HCT116 (cell line): Measurements from ENCODE around the gene STARD8. TPM values are rescaled to one million over a fixed set of nuclear protein-coding genes. Genes with fewer than 3 reads are reported as not detected.

Experiments
- ATAC-seq: fragments of 200-7000 bp; cut with Tn5 transposase; 2 replicates; pipeline ENCODE4 v1.9.1; 2020; ENCODE audit warnings: mild to moderate bottlenecking, moderate library complexity
- BruUV-seq: library from RNA; stranded (reverse); fragments of 400-500 nt; replicated peaks from 2 replicates; lab custom pipeline; 2021; lab: Mats Ljungman, UMichigan
- CTCF ChIA-PET: fragments of 300-600 bp; sonication (Branson Sonifier 250); formaldehyde crosslinking; loops from one replicate; lab custom pipeline; 2021; ENCODE audit warnings: antibody characterized with exemption; lab: Charles Lee
- POLR2A ChIA-PET: fragments of 300-600, 350-600 bp; sonication (Branson Sonifier 250); formaldehyde crosslinking; loops from one replicate; lab custom pipeline; 2021; ENCODE audit warnings: antibody characterized with exemption; lab: Charles Lee
- RAD21 ChIA-PET, 2 experiments: fragments of 300-600 bp; sonication (Branson Sonifier 250); formaldehyde crosslinking; loops; one replicate each; lab custom pipeline; 2023; ENCODE audit warnings: low total read pairs in 2 of 2; ENCODE audit not compliant: uncharacterized antibody in 2 of 2, unreplicated experiment in 2 of 2, low non-redundant PET in 1 of 2; lab: Charles Lee
- DNase-seq: peaks from one replicate; pipeline ENCODE4 v3.0.0-alpha.2; 2010; ENCODE audit warnings: low read depth, low spot score
- H2AFZ ChIP-seq: fragments of 200-600 bp; shearing (Covaris generic), sonication (generic); 2 replicates; pipeline ENCODE4 v1.6.1; 2017; ENCODE audit warnings: low read depth, mixed run types, mixed read lengths, antibody characterized with exemption, low read length; ENCODE audit not compliant: poor library complexity, severe bottlenecking
- H3K27ac ChIP-seq: 2 replicates; pipeline ENCODE4 v1.5.1; 2012; ENCODE audit warnings: low read depth, low read length
- H3K27me3 ChIP-seq: fragments of 200-600 bp; sonication (generic); 2 replicates; pipeline ENCODE4 v1.6.1; 2016; ENCODE audit warnings: mixed run types, low read length, mixed read lengths; ENCODE audit not compliant: insufficient read depth
- H3K36me3 ChIP-seq, 2 experiments: fragments of 200-500 bp in 1 of 2; fragments of 200-600 bp in 1 of 2; sonication (Bioruptor generic) in 1 of 2; sonication (generic) in 1 of 2; 2 replicates each; pipeline versions ENCODE4 v1.5.1 to v1.6.1; 2014 to 2016; ENCODE audit warnings: low read length in 2 of 2, inconsistent platforms in 1 of 2, mixed read lengths in 1 of 2, mixed run types in 1 of 2; ENCODE audit not compliant: insufficient read depth in 2 of 2, control insufficient read depth in 1 of 2
- H3K4me1 ChIP-seq, 2 experiments: fragments of 200-600 bp in 1 of 2; sonication (generic) in 1 of 2; 2 replicates each; pipeline versions ENCODE4 v1.5.1 to v1.6.1; 2012 to 2017; ENCODE audit warnings: low read length in 2 of 2, inconsistent platforms in 1 of 2, mild to moderate bottlenecking in 1 of 2, mixed read lengths in 1 of 2, mixed run types in 1 of 2, moderate library complexity in 1 of 2; ENCODE audit not compliant: insufficient read depth in 2 of 2, control insufficient read depth in 1 of 2
- H3K4me2 ChIP-seq: fragments of 200-600 bp; sonication (generic); 2 replicates; pipeline ENCODE4 v1.6.1; 2017; ENCODE audit warnings: mixed run types, low read length, mixed read lengths
- H3K4me3 ChIP-seq, 2 experiments: fragments of 200-600 bp in 1 of 2; sonication (generic) in 1 of 2; replicated peaks in 1 of 2; 2 replicates each; pipeline ENCODE4 v1.5.1; 2011 to 2016; ENCODE audit warnings: low read length in 2 of 2, control low read depth in 1 of 2, low read depth in 1 of 2, mild to moderate bottlenecking in 1 of 2, mixed read lengths in 1 of 2, mixed run types in 1 of 2
- H3K79me2 ChIP-seq: fragments of 200-600 bp; sonication (generic); 2 replicates; pipeline ENCODE4 v1.6.1; 2017; ENCODE audit warnings: mild to moderate bottlenecking, mixed run types, low read length, moderate library complexity, mixed read lengths; ENCODE audit not compliant: insufficient read depth
- H3K9ac ChIP-seq: fragments of 200-600 bp; sonication (generic); 2 replicates; pipeline ENCODE4 v1.6.1; 2016; ENCODE audit warnings: low read length, mixed read lengths
- H3K9me2 ChIP-seq: fragments of 200-600 bp; sonication (generic), shearing (Covaris generic); 2 replicates; pipeline ENCODE4 v1.6.1; 2017; ENCODE audit warnings: mixed run types, mild to moderate bottlenecking, moderate library complexity; ENCODE audit not compliant: insufficient read depth
- H3K9me3 ChIP-seq, 2 experiments: fragments of 200-500 bp in 1 of 2; fragments of 200-600 bp in 1 of 2; sonication (Bioruptor generic) in 1 of 2; sonication (generic) in 1 of 2; 2 replicates each; pipeline ENCODE4 v1.6.1; 2014 to 2017; ENCODE audit warnings: low read length in 2 of 2, mixed read lengths in 2 of 2, inconsistent platforms in 1 of 2, low read depth in 1 of 2, mild to moderate bottlenecking in 1 of 2, mixed run types in 1 of 2, moderate library complexity in 1 of 2; ENCODE audit not compliant: control insufficient read depth in 1 of 2, insufficient read depth in 1 of 2
- H4K20me1 ChIP-seq: fragments of 200-600 bp; sonication (generic), shearing (Covaris generic); 2 replicates; pipeline ENCODE4 v1.6.1; 2017; ENCODE audit warnings: mixed run types, mild to moderate bottlenecking, moderate library complexity; ENCODE audit not compliant: insufficient read depth
- ATF3 ChIP-seq: IDR thresholded peaks from 2 replicates; pipeline ENCODE4 v1.6.1; 2012
- CBX3 ChIP-seq: IDR thresholded peaks from 2 replicates; pipeline ENCODE4 v1.6.1; 2012; ENCODE audit warnings: low read depth
- CEBPB ChIP-seq: IDR thresholded peaks from 2 replicates; pipeline ENCODE4 v1.6.1; 2012; ENCODE audit warnings: low read depth
- CTCF ChIP-seq, 3 experiments: fragments of 200-600 bp in 1 of 3; sonication (generic) in 1 of 3; IDR thresholded peaks in 2 of 3; conservative IDR thresholded peaks in 1 of 3; 2 replicates each; pipeline ENCODE4 v1.5.1; 2012 to 2017; ENCODE audit warnings: low read depth in 2 of 3, low read length in 2 of 3, antibody characterized with exemption in 1 of 3, borderline replicate concordance in 1 of 3, control low read depth in 1 of 3, mild to moderate bottlenecking in 1 of 3, mixed read lengths in 1 of 3, mixed run types in 1 of 3, moderate library complexity in 1 of 3; ENCODE audit not compliant: insufficient read depth in 1 of 3
- EGR1 ChIP-seq: IDR thresholded peaks from 2 replicates; pipeline ENCODE4 v1.6.1; 2012; ENCODE audit warnings: low read depth
- ELF1 ChIP-seq: IDR thresholded peaks from 2 replicates; pipeline ENCODE4 v1.6.1; 2012; ENCODE audit warnings: low read depth, borderline replicate concordance
- EZH2 ChIP-seq: fragments of 200-600 bp; sonication (generic); IDR thresholded peaks from 2 replicates; pipeline ENCODE4 v1.6.1; 2017; ENCODE audit warnings: antibody characterized with exemption, mixed run types
- FOSL1 ChIP-seq: IDR thresholded peaks from 2 replicates; pipeline ENCODE4 v1.6.1; 2012; ENCODE audit warnings: low read depth
- JUND ChIP-seq: IDR thresholded peaks from 2 replicates; pipeline ENCODE4 v1.6.1; 2012
- MAX ChIP-seq: IDR thresholded peaks from 2 replicates; pipeline ENCODE4 v1.6.1; 2012
- POLR2AphosphoS5 ChIP-seq: IDR thresholded peaks from 2 replicates; pipeline ENCODE4 v1.6.1; 2011; ENCODE audit warnings: mild to moderate bottlenecking, low read depth, low read length, moderate library complexity
- RAD21 ChIP-seq: IDR thresholded peaks from 2 replicates; pipeline ENCODE4 v1.6.1; 2012; ENCODE audit warnings: low read depth, mild to moderate bottlenecking
- SIN3A ChIP-seq: IDR thresholded peaks from 2 replicates; pipeline ENCODE4 v1.6.1; 2012; ENCODE audit warnings: low read depth
- SRF ChIP-seq: IDR thresholded peaks from 2 replicates; pipeline ENCODE4 v1.6.1; 2012; ENCODE audit warnings: low read depth
- TCF7L2 ChIP-seq: IDR thresholded peaks from 2 replicates; pipeline ENCODE4 v1.7.0; 2011; ENCODE audit warnings: borderline replicate concordance, inconsistent platforms; ENCODE audit not compliant: insufficient read depth, insufficient read length; ENCODE audit errors: extremely low read depth
- YY1 ChIP-seq: IDR thresholded peaks from 2 replicates; pipeline ENCODE4 v1.6.1; 2011; ENCODE audit warnings: low read length, low read depth, moderate library complexity, mild to moderate bottlenecking; ENCODE audit not compliant: insufficient replicate concordance; ENCODE audit errors: extremely low read depth
- ZBTB33 ChIP-seq: IDR thresholded peaks from 2 replicates; pipeline ENCODE4 v1.6.1; 2011; ENCODE audit warnings: mild to moderate bottlenecking, low read length, moderate library complexity; ENCODE audit not compliant: insufficient replicate concordance; ENCODE audit errors: extremely low read depth
- ZFX ChIP-seq: fragments of 450-650 bp; IDR thresholded peaks from 2 replicates; pipeline ENCODE4 v1.6.1; 2017
- ZNF274 ChIP-seq: fragments of 200-500 bp; sonication (Bioruptor generic); IDR thresholded peaks from 2 replicates; pipeline ENCODE4 v1.6.1; 2014; ENCODE audit warnings: mild to moderate bottlenecking, low read depth, low read length, inconsistent platforms
- intact Hi-C: fragments of 100-400 bp; cut with micrococcal nuclease; formaldehyde crosslinking; loops from 2 replicates; pipeline ENCODE4 v1.10.0; 2022
- total RNA-seq: library from RNA; stranded (reverse); gene quantifications from one replicate; pipeline ENCODE4 v1.2.1, GENCODE V29; 2021; ENCODE audit not compliant: unreplicated experiment

Gene STARD8
- total RNA-seq, 1 experiment from 2014 or later: 5.4 TPM

GRCh38 chrX:68743754-68744153, 96.3 kb downstream of the STARD8 start:
- no peaks in the 10 kb centered on the region for H3K36me3 ChIP-seq
- no peaks in the 10 kb centered on the region for H3K9me3 ChIP-seq
- no peak overlapping the region for H3K27ac ChIP-seq
- ATAC-seq: no peak
- TF ChIP-seq MAX (no peak), ATF3 (no peak), ZFX (no peak), POLR2AphosphoS5 (no peak), ZNF274 (no peak), EZH2 (no peak), RAD21 (no peak), FOSL1 (no peak), TCF7L2 (no peak), JUND (no peak), CEBPB (no peak), ZBTB33 (no peak), SRF (no peak), EGR1 (no peak), CBX3 (no peak), SIN3A (no peak), ELF1 (no peak), YY1 (no peak), CTCF (IDR thresholded peaks at IDR 0.05 in 2 of 3, conservative IDR thresholded peaks at IDR 0.05 in 1 of 3; ENCODE audit: borderline replicate concordance in 1 of 3, insufficient read depth in 1 of 3, low read depth in 2 of 3, low read length in 2 of 3) (no peak)
- H3K9ac ChIP-seq: no peak overlapping the region
- CTCF ChIA-PET: no interaction called here
- DNase-seq: no peak
- H3K79me2 ChIP-seq: no peaks in the 10 kb centered on the region
- H3K4me2 ChIP-seq: no peak overlapping the region
- no peaks in the 10 kb centered on the region for H4K20me1 ChIP-seq
- no peaks in the 10 kb centered on the region for H3K9me2 ChIP-seq
- intact Hi-C loops: no loop called here
- no peak overlapping the region for H3K4me3 ChIP-seq
- RAD21 ChIA-PET: no interaction called here
- BruUV-seq: no TSS peak
- no peak overlapping the region for H2AFZ ChIP-seq
- H3K4me1 ChIP-seq: no peaks in the 10 kb centered on the region
- no peaks in the 10 kb centered on the region for H3K27me3 ChIP-seq
- POLR2A ChIA-PET: no interaction called here
